ENCODE data around the gene YPEL1.

YPEL1 gene

DNA sequence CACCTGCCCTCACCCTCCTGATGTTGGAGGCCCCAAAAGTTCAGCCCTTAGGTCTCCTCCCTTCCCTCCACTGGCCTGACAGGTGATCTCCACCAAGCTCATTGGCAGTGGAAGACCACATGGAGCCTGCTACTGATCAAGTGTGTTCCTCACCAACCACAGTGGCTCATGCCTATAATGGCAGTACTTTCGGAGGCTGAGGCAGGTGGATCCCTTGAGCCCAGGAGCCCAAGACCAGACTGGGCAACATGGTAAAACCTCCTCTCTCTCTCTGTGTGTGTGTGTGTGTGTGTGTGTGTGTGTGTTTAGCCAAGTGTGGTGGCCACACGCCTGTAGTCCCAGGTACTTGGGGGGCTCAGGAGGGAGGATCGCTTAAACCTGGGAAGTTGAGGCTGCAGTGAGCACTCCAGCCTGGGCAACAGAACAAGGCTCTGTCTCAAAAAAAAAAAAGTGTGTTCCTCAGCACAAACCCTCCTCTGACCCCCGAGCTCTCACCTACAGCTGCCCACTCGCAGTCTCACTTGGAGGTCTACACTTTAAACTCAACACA, 4.3 kb upstream of the YPEL1 start:
- CTCF ChIA-PET, result interaction anchor here (0.6 kb wide), 1 partner anchor 220 kb away, joined by 6 read pairs; no protein-coding TSS in a partner anchor
- no peak overlapping the region for H3K27ac ChIP-seq
- DNase-seq (ENCODE audit: low spot score), result no peak
- POLR2A ChIA-PET (ENCODE audit: low non-redundant PET), result no interaction called here
- TF ChIP-seq, protein P1, sequence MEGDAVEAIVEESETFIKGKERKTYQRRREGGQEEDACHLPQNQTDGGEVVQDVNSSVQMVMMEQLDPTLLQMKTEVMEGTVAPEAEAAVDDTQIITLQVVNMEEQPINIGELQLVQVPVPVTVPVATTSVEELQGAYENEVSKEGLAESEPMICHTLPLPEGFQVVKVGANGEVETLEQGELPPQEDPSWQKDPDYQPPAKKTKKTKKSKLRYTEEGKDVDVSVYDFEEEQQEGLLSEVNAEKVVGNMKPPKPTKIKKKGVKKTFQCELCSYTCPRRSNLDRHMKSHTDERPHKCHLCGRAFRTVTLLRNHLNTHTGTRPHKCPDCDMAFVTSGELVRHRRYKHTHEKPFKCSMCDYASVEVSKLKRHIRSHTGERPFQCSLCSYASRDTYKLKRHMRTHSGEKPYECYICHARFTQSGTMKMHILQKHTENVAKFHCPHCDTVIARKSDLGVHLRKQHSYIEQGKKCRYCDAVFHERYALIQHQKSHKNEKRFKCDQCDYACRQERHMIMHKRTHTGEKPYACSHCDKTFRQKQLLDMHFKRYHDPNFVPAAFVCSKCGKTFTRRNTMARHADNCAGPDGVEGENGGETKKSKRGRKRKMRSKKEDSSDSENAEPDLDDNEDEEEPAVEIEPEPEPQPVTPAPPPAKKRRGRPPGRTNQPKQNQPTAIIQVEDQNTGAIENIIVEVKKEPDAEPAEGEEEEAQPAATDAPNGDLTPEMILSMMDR (conservative IDR thresholded peaks at IDR 0.05; ENCODE audit: low read depth), result no peak

DNA sequence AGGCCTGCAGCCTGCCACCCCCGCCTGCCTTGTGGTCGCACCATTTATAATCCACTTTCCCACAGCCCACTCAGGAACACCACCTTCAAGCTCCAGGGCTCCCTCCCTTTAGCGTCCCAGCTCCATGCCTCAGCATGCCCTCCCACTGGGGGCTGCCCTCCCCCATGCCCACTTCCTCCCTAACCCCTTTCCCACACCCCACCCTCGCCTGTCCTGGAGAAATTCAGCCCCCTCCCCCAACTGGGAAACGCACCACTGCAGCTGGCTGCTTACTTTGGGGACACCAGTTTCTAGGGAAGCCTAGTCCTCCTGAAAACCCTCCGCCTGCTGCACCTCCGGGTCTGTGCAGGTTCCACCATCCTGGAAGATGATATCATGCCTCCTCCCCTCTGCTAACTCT, 3.4 kb upstream of the YPEL1 start:
- CTCF ChIA-PET, result interaction anchor here (0.6 kb wide), 1 partner anchor 12 kb away, joined by 3 read pairs; no protein-coding TSS in a partner anchor
- no peak overlapping the region for H3K27ac ChIP-seq
- POLR2A ChIA-PET (ENCODE audit: low non-redundant PET), result no interaction called here
- TF ChIP-seq, protein P1 (conservative IDR thresholded peaks at IDR 0.05; ENCODE audit: low read depth), result no peak
- DNase-seq (ENCODE audit: low spot score), result no peak

DNA sequence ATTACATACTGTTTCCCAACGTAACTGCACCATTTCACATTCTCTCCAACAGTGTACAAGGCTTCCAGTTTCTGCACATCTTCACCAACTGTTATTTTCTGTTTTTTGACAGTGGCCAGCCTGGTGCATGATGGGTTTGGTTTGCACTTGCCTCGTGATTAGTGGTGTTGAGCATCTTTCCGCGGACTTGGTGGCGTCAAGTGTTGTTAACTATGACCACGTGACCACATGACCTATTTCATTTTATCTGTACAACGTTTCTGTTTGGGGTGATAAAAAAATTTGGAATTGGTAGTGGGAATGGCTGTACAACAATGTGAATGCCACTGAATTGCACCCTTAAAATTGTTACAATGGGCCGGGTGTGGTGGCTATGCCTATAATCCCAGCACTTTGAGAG, 2.5 kb upstream of the YPEL1 start:
- POLR2A ChIA-PET (ENCODE audit: low non-redundant PET), result no interaction called here
- no peak for DNase-seq (ENCODE audit: low spot score)
- H3K27ac ChIP-seq, result no peak overlapping the region
- TF ChIP-seq, protein P1 (conservative IDR thresholded peaks at IDR 0.05; ENCODE audit: low read depth), result no peak
- CTCF ChIA-PET, result interaction anchor here (0.6 kb wide), 1 partner anchor 11 kb away, joined by 3 read pairs; no protein-coding TSS in a partner anchor

DNA sequence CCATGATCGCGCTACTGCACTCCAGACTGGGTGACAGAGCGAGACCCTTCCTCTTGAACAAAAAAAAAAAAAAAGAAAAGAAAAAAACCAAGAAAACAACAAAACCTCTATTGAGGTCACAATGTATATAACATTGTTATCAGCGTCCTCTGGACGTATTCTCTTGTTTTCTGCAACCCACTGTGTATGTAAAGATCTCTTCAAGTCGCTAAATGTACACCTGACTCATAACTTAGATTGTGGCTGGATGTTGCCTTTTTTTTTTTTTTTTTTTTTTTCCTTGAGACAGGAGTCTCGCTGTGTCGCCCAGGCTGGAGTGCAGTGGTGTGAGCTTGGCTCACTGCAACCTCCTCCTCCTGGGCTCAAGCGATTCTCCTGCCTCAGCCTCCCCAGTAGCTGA, 1.4 kb upstream of the YPEL1 start:
- DNase-seq (ENCODE audit: low spot score), result no peak
- TF ChIP-seq, protein P1 (conservative IDR thresholded peaks at IDR 0.05; ENCODE audit: low read depth), result no peak
- ChIA-PET CTCF (interaction anchor here (0.7 kb wide), 1 partner anchor 11 kb away, joined by 6 read pairs; no protein-coding TSS in a partner anchor), POLR2A (ENCODE audit: low non-redundant PET) (no interaction called here)
- no peak overlapping the region for H3K27ac ChIP-seq

DNA sequence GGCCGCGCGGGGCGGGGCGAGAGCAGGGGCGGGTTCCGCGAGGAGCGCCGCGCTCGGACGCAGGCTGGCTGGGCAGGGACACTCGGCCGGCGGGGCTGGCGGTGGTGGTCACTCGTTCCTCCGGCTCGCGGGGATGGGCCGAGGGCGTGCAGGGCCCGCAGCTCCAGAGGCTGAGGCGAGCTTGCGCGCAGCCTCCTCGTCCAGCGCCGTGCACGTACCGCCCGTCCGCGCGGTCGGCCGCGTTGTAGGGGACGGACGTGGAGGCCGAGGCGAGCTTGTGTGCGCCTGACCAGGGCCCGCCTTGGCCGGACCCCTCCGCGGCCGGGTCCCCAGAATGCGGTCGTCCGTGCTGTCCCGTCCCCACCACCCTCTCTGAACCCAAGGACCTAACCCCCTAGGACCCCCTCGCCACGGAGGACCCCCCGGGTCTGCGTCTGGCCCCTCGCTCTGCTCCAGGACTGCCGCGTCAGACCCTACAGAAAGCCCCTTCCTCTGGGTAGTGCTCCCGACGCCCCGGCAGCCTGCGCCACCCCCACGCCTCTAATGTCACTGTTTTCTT, 569 bp upstream of the YPEL1 start:
- POLR2A ChIA-PET (ENCODE audit: low non-redundant PET), result no interaction called here
- no peak for DNase-seq (ENCODE audit: low spot score)

DNA sequence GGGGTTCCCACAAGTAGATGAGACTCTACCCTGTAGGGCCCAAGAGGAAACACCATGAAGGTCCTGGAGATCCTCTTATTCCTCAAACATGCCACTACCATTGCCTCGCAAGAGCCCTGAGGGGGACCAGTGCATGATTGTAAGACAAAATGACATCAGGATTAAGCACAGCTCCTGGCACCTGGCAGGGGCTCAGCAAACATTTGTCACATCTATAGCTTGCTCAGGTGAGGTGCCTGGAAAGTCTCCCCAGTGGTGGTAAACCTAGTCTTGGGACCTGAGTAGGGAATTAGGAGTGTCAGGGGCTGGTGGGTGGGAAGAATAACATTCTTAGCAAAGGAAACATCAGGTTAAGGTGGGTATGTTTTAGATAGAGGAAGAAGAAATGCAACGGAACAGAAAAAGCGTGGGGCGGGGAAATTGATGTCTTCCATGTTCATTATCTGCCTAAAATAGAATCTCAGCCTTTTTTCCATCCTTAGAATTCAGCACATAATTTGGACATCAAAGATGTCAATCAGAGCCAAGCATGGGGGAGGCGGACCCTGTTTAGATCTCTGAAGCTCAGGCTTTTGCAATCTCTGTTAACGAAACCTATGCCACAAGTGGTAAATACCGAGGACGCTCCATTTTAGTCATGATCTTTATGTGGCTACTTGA, 924 bp downstream of the YPEL1 start:
- TF ChIP-seq, protein P1 (conservative IDR thresholded peaks at IDR 0.05; ENCODE audit: low read depth), result no peak
- no peak overlapping the region for H3K27ac ChIP-seq
- POLR2A ChIA-PET (ENCODE audit: low non-redundant PET), result no interaction called here
- no peak for DNase-seq (ENCODE audit: low spot score)
- CTCF ChIA-PET, result no interaction called here

More for the DNA sequence above, 569 bp upstream of the YPEL1 start:
- peak overlapping the region; percentile 73 for H3K27ac ChIP-seq
- TF ChIP-seq, protein P1 (conservative IDR thresholded peaks at IDR 0.05; ENCODE audit: low read depth), result no peak
- CTCF ChIA-PET, result interaction anchor here (0.7 kb wide), 1 partner anchor 11 kb away, joined by 6 read pairs; no protein-coding TSS in a partner anchor
